Measurements from ENCODE around the gene INTS4. TPM values are rescaled to one million over a fixed set of nuclear protein-coding genes. Genes with fewer than 3 reads are reported as not detected.
"Not testable (repeated sequence)": the region's sequence is repeated elsewhere in the genome, so short reads cannot be mapped to it uniquely, and the experiment has no call there.

The INTS4 gene
- total and polyA plus RNA-seq, 2 donors (not counting 1 experiment from before 2014, with no cell fraction given) = 46.1 to 78.9 TPM

DNA sequence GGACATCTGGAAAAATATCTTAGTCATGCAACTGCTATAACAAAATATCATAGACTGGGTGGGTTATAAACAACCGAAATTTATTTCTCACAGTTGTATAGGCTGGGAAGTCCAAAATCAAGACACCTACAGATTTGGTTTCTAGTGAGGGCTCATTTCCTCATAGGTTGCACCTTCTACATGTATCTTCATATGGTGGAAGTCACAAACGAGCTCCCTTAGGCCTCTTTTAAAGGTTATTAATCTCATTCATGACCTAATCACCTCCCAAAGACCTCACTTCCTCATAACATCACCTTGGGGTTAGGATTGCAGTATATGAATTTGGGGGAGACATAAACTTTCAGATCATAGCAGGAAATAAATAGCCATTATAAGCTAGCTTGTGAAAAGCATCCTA, 85.2 kb downstream of the INTS4 start:
- Histone ChIP-seq H3K9ac (ENCODE audit: low read length) (no peak overlapping the region), H3K79me2 (ENCODE audit: control insufficient read depth, insufficient read depth, low read length) (no peaks in the 10 kb centered on the region), H3K4me2 (replicated peaks; ENCODE audit: low read depth, low read length, poor library complexity, severe bottlenecking) (no peak overlapping the region), H3K27me3 (replicated peaks in 1 of 4; ENCODE audit: control extremely low read depth in 1 of 4, control insufficient read depth in 3 of 4, insufficient read depth in 4 of 4, low read length in 3 of 4) (no peaks in the 10 kb centered on the region), H4K20me1 (ENCODE audit: control insufficient read depth, insufficient read depth, low read length, poor library complexity, severe bottlenecking) (no peaks in the 10 kb centered on the region), H3K27ac (ENCODE audit: low read length in 2 of 2) (no peak overlapping the region), H3K4me1 (ENCODE audit: control insufficient read depth in 2 of 2, insufficient read depth in 2 of 2, low read length in 2 of 2) (no peaks in the 10 kb centered on the region), H3K4me3 (ENCODE audit: control extremely low read depth in 1 of 5, extremely low read depth in 1 of 5, insufficient read depth in 1 of 5, low read depth in 2 of 5, low read length in 4 of 5) (no peak overlapping the region), H2AFZ (ENCODE audit: insufficient read depth, low read depth, low read length, poor library complexity, severe bottlenecking) (no peak overlapping the region), H3K9me3 (ENCODE audit: control extremely low read depth in 1 of 3, control insufficient read depth in 2 of 3, insufficient read depth in 1 of 3, low read length in 2 of 3) (no peaks in the 10 kb centered on the region), H3K36me3 (replicated peaks in 1 of 2; ENCODE audit: control extremely low read depth in 1 of 2, control insufficient read depth in 1 of 2, extremely low read depth in 1 of 2, insufficient read depth in 2 of 2, low read length in 1 of 2) (peaks cover 2 to 28% of the 10 kb centered on the region in 2 experiments)
- Mint-ChIP-seq H3K9me3 (ENCODE audit: insufficient read depth) (no peaks in the 10 kb centered on the region), H3K27ac (no peak overlapping the region), H3K4me3 (no peak overlapping the region), H3K27me3 (no peaks in the 10 kb centered on the region), H3K4me1 (no peaks in the 10 kb centered on the region)
- no peak for TF ChIP-seq EZH2 (IDR thresholded peaks at IDR 0.05; ENCODE audit: borderline replicate concordance, insufficient read depth, low read depth, low read length, poor library complexity, severe bottlenecking)
- TF ChIP-seq, protein P1, sequence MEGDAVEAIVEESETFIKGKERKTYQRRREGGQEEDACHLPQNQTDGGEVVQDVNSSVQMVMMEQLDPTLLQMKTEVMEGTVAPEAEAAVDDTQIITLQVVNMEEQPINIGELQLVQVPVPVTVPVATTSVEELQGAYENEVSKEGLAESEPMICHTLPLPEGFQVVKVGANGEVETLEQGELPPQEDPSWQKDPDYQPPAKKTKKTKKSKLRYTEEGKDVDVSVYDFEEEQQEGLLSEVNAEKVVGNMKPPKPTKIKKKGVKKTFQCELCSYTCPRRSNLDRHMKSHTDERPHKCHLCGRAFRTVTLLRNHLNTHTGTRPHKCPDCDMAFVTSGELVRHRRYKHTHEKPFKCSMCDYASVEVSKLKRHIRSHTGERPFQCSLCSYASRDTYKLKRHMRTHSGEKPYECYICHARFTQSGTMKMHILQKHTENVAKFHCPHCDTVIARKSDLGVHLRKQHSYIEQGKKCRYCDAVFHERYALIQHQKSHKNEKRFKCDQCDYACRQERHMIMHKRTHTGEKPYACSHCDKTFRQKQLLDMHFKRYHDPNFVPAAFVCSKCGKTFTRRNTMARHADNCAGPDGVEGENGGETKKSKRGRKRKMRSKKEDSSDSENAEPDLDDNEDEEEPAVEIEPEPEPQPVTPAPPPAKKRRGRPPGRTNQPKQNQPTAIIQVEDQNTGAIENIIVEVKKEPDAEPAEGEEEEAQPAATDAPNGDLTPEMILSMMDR (IDR thresholded peaks at IDR 0.05) = no peak
- POLR2A ChIA-PET = no interaction called here
- intact Hi-C loops (cut with micrococcal nuclease) = no loop called here
- no CpG with 5 or more reads among the region's 2 CpGs for WGBS (ENCODE audit: insufficient coverage)
- no peak for ATAC-seq (ENCODE audit: low read depth)
- CTCF ChIA-PET = interaction anchor here (0.6 kb wide), 1 partner anchor 120 kb away, joined by 5 read pairs; no protein-coding TSS in a partner anchor
- DNase-seq = no peak

DNA sequence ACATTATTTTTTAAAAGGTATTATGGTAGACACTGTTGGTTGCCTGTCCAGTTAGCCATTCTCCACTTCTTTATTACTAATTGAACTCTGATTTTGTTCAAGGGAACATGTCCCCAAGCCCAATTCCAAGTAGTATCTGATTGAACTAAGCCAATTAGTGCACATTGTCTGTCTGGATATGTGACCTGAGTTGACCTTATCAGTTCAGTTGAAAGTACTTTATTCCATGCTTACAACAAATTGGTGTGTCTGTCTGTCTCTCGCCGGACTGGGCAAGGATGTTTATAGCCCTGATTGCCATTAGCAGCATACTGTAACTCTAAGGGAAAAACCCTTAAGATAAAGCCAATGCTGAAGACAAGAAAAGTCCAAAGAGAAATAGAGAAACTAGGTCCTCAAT, 85.6 kb downstream of the INTS4 start:
- TF ChIP-seq, protein P1 (IDR thresholded peaks at IDR 0.05) = no peak
- no peak for TF ChIP-seq EZH2 (IDR thresholded peaks at IDR 0.05; ENCODE audit: borderline replicate concordance, insufficient read depth, low read depth, low read length, poor library complexity, severe bottlenecking)
- no peaks in the 10 kb centered on the region for H3K9me3 ChIP-seq (ENCODE audit: control extremely low read depth in 1 of 3, control insufficient read depth in 2 of 3, insufficient read depth in 1 of 3, low read length in 2 of 3)
- Mint-ChIP-seq H3K4me1 (no peaks in the 10 kb centered on the region), H3K27ac (no peak overlapping the region), H3K9me3 (ENCODE audit: insufficient read depth) (no peaks in the 10 kb centered on the region), H3K27me3 (no peaks in the 10 kb centered on the region), H3K4me3 (no peak overlapping the region)
- ATAC-seq (ENCODE audit: low read depth) (no peak), DNase-seq (no peak)
- H3K36me3 ChIP-seq (replicated peaks in 1 of 2; ENCODE audit: control extremely low read depth in 1 of 2, control insufficient read depth in 1 of 2, extremely low read depth in 1 of 2, insufficient read depth in 2 of 2, low read length in 1 of 2) = peaks cover 2 to 26% of the 10 kb centered on the region in 2 experiments
- 100% methylated on average over 2 of the region's 2 CpGs for WGBS (ENCODE audit: insufficient coverage)
- H3K27me3 ChIP-seq (replicated peaks in 1 of 4; ENCODE audit: control extremely low read depth in 1 of 4, control insufficient read depth in 3 of 4, insufficient read depth in 4 of 4, low read length in 3 of 4) = no peaks in the 10 kb centered on the region
- H3K79me2 ChIP-seq (ENCODE audit: control insufficient read depth, insufficient read depth, low read length) = no peaks in the 10 kb centered on the region
- intact Hi-C loops (cut with micrococcal nuclease) = no loop called here
- H3K27ac ChIP-seq (ENCODE audit: low read length in 2 of 2) = no peak overlapping the region
- POLR2A ChIA-PET = no interaction called here
- H3K4me2 ChIP-seq (replicated peaks; ENCODE audit: low read depth, low read length, poor library complexity, severe bottlenecking) = no peak overlapping the region
- H2AFZ ChIP-seq (ENCODE audit: insufficient read depth, low read depth, low read length, poor library complexity, severe bottlenecking) = no peak overlapping the region
- CTCF ChIA-PET = no interaction called here
- no peak overlapping the region for H3K4me3 ChIP-seq (ENCODE audit: control extremely low read depth in 1 of 5, extremely low read depth in 1 of 5, insufficient read depth in 1 of 5, low read depth in 2 of 5, low read length in 4 of 5)
- H4K20me1 ChIP-seq (ENCODE audit: control insufficient read depth, insufficient read depth, low read length, poor library complexity, severe bottlenecking) = no peaks in the 10 kb centered on the region
- no peaks in the 10 kb centered on the region for H3K4me1 ChIP-seq (ENCODE audit: control insufficient read depth in 2 of 2, insufficient read depth in 2 of 2, low read length in 2 of 2)
- no peak overlapping the region for H3K9ac ChIP-seq (ENCODE audit: low read length)

DNA sequence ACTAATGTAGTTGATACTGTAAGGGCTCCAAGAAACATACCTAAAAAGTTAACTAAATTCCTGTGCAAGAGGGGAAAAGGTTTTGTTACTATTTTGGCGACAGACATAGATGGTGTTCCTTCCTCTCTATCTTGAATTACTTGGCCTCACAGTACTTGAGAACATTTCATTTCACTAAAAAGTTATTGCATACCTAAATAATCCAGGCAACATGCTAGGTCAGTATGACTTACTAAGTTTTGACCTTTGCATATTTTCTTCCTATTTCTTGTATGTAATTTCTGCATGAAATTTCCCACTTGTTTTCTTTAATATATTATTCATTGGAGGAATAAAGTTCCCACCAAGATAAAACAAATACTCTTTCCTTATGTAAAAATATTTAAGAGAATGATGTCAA, 99.5 kb downstream of the INTS4 start:
- H4K20me1 ChIP-seq (ENCODE audit: control insufficient read depth, insufficient read depth, low read length, poor library complexity, severe bottlenecking); H3K4me1 Mint-ChIP-seq; H3K4me1 ChIP-seq (ENCODE audit: control insufficient read depth in 2 of 2, insufficient read depth in 2 of 2, low read length in 2 of 2); H3K27ac Mint-ChIP-seq; H3K79me2 ChIP-seq (ENCODE audit: control insufficient read depth, insufficient read depth, low read length); H3K27me3 Mint-ChIP-seq; H2AFZ ChIP-seq (ENCODE audit: insufficient read depth, low read depth, low read length, poor library complexity, severe bottlenecking); ATAC-seq (ENCODE audit: low read depth); CTCF ChIA-PET; H3K27me3 ChIP-seq (replicated peaks in 1 of 4; ENCODE audit: control extremely low read depth in 1 of 4, control insufficient read depth in 3 of 4, insufficient read depth in 4 of 4, low read length in 3 of 4); DNase-seq; H3K4me3 ChIP-seq (ENCODE audit: control extremely low read depth in 1 of 5, extremely low read depth in 1 of 5, insufficient read depth in 1 of 5, low read depth in 2 of 5, low read length in 4 of 5); H3K4me3 Mint-ChIP-seq; H3K9me3 Mint-ChIP-seq (ENCODE audit: insufficient read depth); H3K4me2 ChIP-seq (replicated peaks; ENCODE audit: low read depth, low read length, poor library complexity, severe bottlenecking); POLR2A ChIA-PET; H3K9me3 ChIP-seq (ENCODE audit: control extremely low read depth in 1 of 3, control insufficient read depth in 2 of 3, insufficient read depth in 1 of 3, low read length in 2 of 3); intact Hi-C loops (cut with micrococcal nuclease); H3K9ac ChIP-seq (ENCODE audit: low read length); H3K27ac ChIP-seq (ENCODE audit: low read length in 2 of 2): not testable (repeated sequence)
- WGBS (ENCODE audit: insufficient coverage) = no CpG with 5 or more reads among the region's 1 CpG
- H3K36me3 ChIP-seq (replicated peaks in 1 of 2; ENCODE audit: control extremely low read depth in 1 of 2, control insufficient read depth in 1 of 2, extremely low read depth in 1 of 2, insufficient read depth in 2 of 2, low read length in 1 of 2) = peaks cover 0 to 12% of the 10 kb centered on the region in 2 experiments

Data from B cell (primary cell).